Thyroid gland (tissue), 4 donors: ENCODE results near the gene FASN.

Experiments
- POLR2A ChIP-seq, 2 donors: fragments of 450-650 bp; IDR thresholded peaks; one replicate each; pipeline ENCODE4 v1.6.1; 2017; ENCODE audit warnings: antibody characterized with exemption in 2 of 2, mild to moderate bottlenecking in 2 of 2, moderate library complexity in 1 of 2
- TF ChIP-seq, protein P1 (sequence below), 6 experiments: fragments of 200-600 bp in 3 of 6; fragments of 450-650 bp in 3 of 6; sonication (generic) in 3 of 6; IDR thresholded peaks; one replicate each; pipeline ENCODE4 v1.5.1; 2016 to 2019; ENCODE audit warnings: antibody characterized with exemption in 6 of 6, mild to moderate bottlenecking in 2 of 6, inconsistent platforms in 1 of 6, moderate library complexity in 1 of 6

DNA sequence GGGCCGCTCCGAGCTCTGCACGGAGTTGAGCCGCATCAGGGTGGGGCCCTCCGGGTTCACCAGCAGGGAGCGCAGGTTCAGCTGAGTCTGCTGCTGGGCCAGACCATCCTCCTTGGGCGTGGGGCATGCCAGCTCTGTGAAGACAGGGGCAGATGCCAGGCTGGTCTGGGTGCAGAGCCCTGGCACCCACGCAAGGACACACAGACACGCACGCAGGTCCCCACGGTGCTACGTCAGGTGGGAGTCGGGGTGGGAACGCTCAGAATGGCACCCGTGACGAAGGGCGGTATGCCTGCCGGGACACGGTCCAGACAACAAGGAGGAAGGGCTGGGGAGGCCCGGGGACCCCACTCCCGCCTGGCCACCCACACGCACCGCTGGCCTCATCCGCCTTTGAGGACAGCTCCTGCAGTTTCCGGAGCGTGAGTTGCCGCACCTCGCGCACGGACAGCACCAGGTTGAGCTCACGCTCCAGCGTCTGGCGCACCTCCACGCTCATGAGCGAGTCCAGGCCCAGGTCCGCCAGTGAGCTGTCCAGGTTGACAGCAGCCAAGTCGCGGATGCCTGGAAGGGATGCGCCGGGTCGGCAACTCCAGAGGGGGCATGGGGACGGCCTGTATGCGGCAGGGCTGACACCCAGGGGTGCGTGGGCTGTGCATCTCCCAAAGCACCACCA lies 17.1 kb downstream of the FASN start:
- no peak for TF ChIP-seq POLR2A (IDR thresholded peaks at IDR 0.05)
- TF ChIP-seq, protein P1, sequence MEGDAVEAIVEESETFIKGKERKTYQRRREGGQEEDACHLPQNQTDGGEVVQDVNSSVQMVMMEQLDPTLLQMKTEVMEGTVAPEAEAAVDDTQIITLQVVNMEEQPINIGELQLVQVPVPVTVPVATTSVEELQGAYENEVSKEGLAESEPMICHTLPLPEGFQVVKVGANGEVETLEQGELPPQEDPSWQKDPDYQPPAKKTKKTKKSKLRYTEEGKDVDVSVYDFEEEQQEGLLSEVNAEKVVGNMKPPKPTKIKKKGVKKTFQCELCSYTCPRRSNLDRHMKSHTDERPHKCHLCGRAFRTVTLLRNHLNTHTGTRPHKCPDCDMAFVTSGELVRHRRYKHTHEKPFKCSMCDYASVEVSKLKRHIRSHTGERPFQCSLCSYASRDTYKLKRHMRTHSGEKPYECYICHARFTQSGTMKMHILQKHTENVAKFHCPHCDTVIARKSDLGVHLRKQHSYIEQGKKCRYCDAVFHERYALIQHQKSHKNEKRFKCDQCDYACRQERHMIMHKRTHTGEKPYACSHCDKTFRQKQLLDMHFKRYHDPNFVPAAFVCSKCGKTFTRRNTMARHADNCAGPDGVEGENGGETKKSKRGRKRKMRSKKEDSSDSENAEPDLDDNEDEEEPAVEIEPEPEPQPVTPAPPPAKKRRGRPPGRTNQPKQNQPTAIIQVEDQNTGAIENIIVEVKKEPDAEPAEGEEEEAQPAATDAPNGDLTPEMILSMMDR (IDR thresholded peaks at IDR 0.05) = no peak
